ENCODE measurements around the gene EPHA6.
"Not testable (repeated sequence)": the region's sequence is repeated elsewhere in the genome, so short reads cannot be mapped to it uniquely, and the experiment has no call there.

Gene EPHA6

GRCh38 chr3:96966181-96966929 is 152.0 kb downstream of the EPHA6 start:
- H3K4me1 ChIP-seq (ENCODE audit: control insufficient read depth in 2 of 2, insufficient read depth in 2 of 2, low read length in 2 of 2): no peaks in the 10 kb centered on the region
- no peaks in the 10 kb centered on the region for H3K9me3 ChIP-seq (ENCODE audit: control insufficient read depth in 2 of 2, low read length in 2 of 2)
- H3K27me3 ChIP-seq (ENCODE audit: control insufficient read depth in 2 of 2, insufficient read depth in 2 of 2, low read length in 2 of 2): no peaks in the 10 kb centered on the region
- H3K4me3 ChIP-seq (ENCODE audit: low read length in 2 of 2): no peak overlapping the region
- no peak overlapping the region for H3K9ac ChIP-seq (ENCODE audit: low read depth in 1 of 2, low read length in 2 of 2)
- no peaks in the 10 kb centered on the region for H3K36me3 ChIP-seq (ENCODE audit: control insufficient read depth in 2 of 2, insufficient read depth in 2 of 2, low read length in 2 of 2)
- no peak overlapping the region for H3K27ac ChIP-seq (ENCODE audit: low read depth in 2 of 2, low read length in 2 of 2)

DNA sequence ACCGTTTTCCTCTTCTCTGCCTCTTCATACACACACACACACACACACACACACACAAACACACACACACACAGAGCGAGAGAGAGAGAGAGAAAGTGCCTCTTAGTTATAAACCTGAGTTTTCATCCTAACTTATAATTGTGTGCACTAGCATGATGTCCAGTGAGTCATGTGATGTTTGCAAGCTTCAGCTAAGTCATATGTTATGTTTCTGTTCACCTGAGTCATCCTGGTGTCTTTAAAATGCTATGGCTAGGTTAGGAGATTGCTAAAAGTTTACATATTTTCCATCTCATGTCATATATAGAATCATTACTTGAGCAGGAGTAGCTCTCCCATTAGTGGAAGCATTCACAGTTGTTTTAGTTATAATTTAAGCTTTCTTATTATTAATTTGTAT is 155.8 kb downstream of the EPHA6 start:
- Histone ChIP-seq H3K4me1 (ENCODE audit: control insufficient read depth in 2 of 2, insufficient read depth in 2 of 2, low read length in 2 of 2) (no peaks in the 10 kb centered on the region), H3K4me3 (ENCODE audit: low read length in 2 of 2) (no peak overlapping the region), H3K9me3 (ENCODE audit: control insufficient read depth in 2 of 2, low read length in 2 of 2) (no peaks in the 10 kb centered on the region), H3K27me3 (ENCODE audit: control insufficient read depth in 2 of 2, insufficient read depth in 2 of 2, low read length in 2 of 2) (no peaks in the 10 kb centered on the region), H3K9ac (ENCODE audit: low read depth in 1 of 2, low read length in 2 of 2) (no peak overlapping the region), H3K36me3 (ENCODE audit: control insufficient read depth in 2 of 2, insufficient read depth in 2 of 2, low read length in 2 of 2) (no peaks in the 10 kb centered on the region), H3K27ac (ENCODE audit: low read depth in 2 of 2, low read length in 2 of 2) (no peak overlapping the region)

DNA sequence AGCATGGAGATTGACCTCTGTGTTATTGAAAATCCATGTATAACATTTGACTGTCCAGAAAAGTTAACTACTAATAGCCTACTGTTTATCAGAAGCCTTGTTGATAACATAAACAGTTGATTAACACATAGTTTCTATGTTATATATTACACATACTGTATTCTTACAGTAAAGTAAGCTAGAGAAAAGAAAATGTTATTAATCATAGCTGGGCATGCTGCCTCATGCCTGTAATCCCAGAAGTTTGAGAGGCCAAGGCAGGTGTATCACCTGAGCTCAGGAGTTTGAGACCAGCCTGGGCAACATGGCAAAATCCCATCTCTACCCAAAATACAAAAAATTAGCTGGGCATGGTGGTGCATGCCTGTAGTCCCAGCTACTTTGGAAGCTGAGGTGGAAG is 163.3 kb downstream of the EPHA6 start:
- Histone ChIP-seq H3K36me3 (ENCODE audit: control insufficient read depth in 2 of 2, insufficient read depth in 2 of 2, low read length in 2 of 2) (no peaks in the 10 kb centered on the region), H3K27me3 (ENCODE audit: control insufficient read depth in 2 of 2, insufficient read depth in 2 of 2, low read length in 2 of 2) (no peaks in the 10 kb centered on the region), H3K4me3 (ENCODE audit: low read length in 2 of 2) (no peak overlapping the region), H3K27ac (ENCODE audit: low read depth in 2 of 2, low read length in 2 of 2) (no peak overlapping the region), H3K9me3 (ENCODE audit: control insufficient read depth in 2 of 2, low read length in 2 of 2) (no peaks in the 10 kb centered on the region), H3K9ac (ENCODE audit: low read depth in 1 of 2, low read length in 2 of 2) (no peak overlapping the region), H3K4me1 (ENCODE audit: control insufficient read depth in 2 of 2, insufficient read depth in 2 of 2, low read length in 2 of 2) (no peaks in the 10 kb centered on the region)

- not testable (repeated sequence) for H3K27me3 ChIP-seq (ENCODE audit: control insufficient read depth in 2 of 2, insufficient read depth in 2 of 2, low read length in 2 of 2); H3K9me3 ChIP-seq (ENCODE audit: control insufficient read depth in 2 of 2, low read length in 2 of 2); H3K36me3 ChIP-seq (ENCODE audit: control insufficient read depth in 2 of 2, insufficient read depth in 2 of 2, low read length in 2 of 2); H3K27ac ChIP-seq (ENCODE audit: low read depth in 2 of 2, low read length in 2 of 2); H3K4me3 ChIP-seq (ENCODE audit: low read length in 2 of 2); H3K9ac ChIP-seq (ENCODE audit: low read depth in 1 of 2, low read length in 2 of 2); H3K4me1 ChIP-seq (ENCODE audit: control insufficient read depth in 2 of 2, insufficient read depth in 2 of 2, low read length in 2 of 2)
Observed at GRCh38 chr3:96983716-96984115, 169.3 kb downstream of the EPHA6 start.

DNA sequence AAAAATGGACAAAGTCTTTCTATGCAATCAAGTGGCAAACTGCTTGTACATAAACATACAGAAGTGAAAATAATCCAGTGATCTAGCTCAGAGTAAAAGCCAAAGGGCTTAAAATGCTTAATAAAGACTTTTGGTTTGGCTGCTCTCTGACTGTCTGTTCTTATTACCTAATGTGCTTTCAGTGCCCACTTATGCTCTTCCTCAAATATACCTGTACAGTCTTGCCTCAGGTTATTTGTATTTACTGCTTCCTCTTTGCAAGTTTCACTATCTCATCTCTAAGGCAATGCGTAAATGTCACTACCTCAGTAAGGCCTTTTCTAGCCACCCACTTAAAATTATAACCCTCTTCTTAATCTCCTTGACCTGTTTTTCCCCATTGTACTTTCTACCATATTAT is 171.8 kb downstream of the EPHA6 start:
- H3K36me3 ChIP-seq (ENCODE audit: control insufficient read depth in 2 of 2, insufficient read depth in 2 of 2, low read length in 2 of 2): no peaks in the 10 kb centered on the region
- no peaks in the 10 kb centered on the region for H3K4me1 ChIP-seq (ENCODE audit: control insufficient read depth in 2 of 2, insufficient read depth in 2 of 2, low read length in 2 of 2)
- H3K9ac ChIP-seq (ENCODE audit: low read depth in 1 of 2, low read length in 2 of 2): no peak overlapping the region
- H3K27ac ChIP-seq (ENCODE audit: low read depth in 2 of 2, low read length in 2 of 2): no peak overlapping the region
- no peaks in the 10 kb centered on the region for H3K27me3 ChIP-seq (ENCODE audit: control insufficient read depth in 2 of 2, insufficient read depth in 2 of 2, low read length in 2 of 2)
- H3K4me3 ChIP-seq (ENCODE audit: low read length in 2 of 2): no peak overlapping the region
- H3K9me3 ChIP-seq (ENCODE audit: control insufficient read depth in 2 of 2, low read length in 2 of 2): no peaks in the 10 kb centered on the region

DNA sequence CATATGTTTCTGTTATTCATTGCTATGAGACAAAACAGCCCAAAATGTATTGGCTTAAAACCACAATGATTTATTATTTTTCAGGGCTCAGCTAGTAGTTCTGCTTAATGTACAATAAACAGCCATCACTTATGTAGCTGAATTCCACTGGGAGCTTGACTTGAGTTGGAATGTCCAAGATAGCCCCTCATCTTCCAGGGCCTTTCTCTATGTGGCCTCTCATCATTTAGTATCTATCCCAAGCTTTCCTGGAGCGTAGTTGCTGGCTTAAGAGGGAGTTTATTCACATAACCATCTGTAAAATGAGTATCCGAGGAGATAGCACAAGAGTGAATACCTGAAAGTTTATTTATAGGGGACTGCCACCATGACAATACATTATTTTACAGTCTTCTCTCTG is 176.8 kb downstream of the EPHA6 start:
- no peak overlapping the region for H3K4me3 ChIP-seq (ENCODE audit: low read length in 2 of 2)
- H3K27me3 ChIP-seq (ENCODE audit: control insufficient read depth in 2 of 2, insufficient read depth in 2 of 2, low read length in 2 of 2): no peaks in the 10 kb centered on the region
- no peak overlapping the region for H3K27ac ChIP-seq (ENCODE audit: low read depth in 2 of 2, low read length in 2 of 2)

GRCh38 chr3:96991800-96992365 is 177.5 kb downstream of the EPHA6 start:
- H3K9me3 ChIP-seq (ENCODE audit: control insufficient read depth in 2 of 2, low read length in 2 of 2): no peaks in the 10 kb centered on the region

More for the DNA sequence above, 176.8 kb downstream of the EPHA6 start:
- no peaks in the 10 kb centered on the region for H3K9me3 ChIP-seq (ENCODE audit: control insufficient read depth in 2 of 2, low read length in 2 of 2)
- no peaks in the 10 kb centered on the region for H3K36me3 ChIP-seq (ENCODE audit: control insufficient read depth in 2 of 2, insufficient read depth in 2 of 2, low read length in 2 of 2)
- no peak overlapping the region for H3K9ac ChIP-seq (ENCODE audit: low read depth in 1 of 2, low read length in 2 of 2)
- H3K4me1 ChIP-seq (ENCODE audit: control insufficient read depth in 2 of 2, insufficient read depth in 2 of 2, low read length in 2 of 2): no peaks in the 10 kb centered on the region

GRCh38 chr3:96994988-96995387 is 180.6 kb downstream of the EPHA6 start:
- Histone ChIP-seq H3K9ac (ENCODE audit: low read depth in 1 of 2, low read length in 2 of 2) (no peak overlapping the region), H3K36me3 (ENCODE audit: control insufficient read depth in 2 of 2, insufficient read depth in 2 of 2, low read length in 2 of 2) (no peaks in the 10 kb centered on the region), H3K9me3 (ENCODE audit: control insufficient read depth in 2 of 2, low read length in 2 of 2) (no peaks in the 10 kb centered on the region), H3K27me3 (ENCODE audit: control insufficient read depth in 2 of 2, insufficient read depth in 2 of 2, low read length in 2 of 2) (no peaks in the 10 kb centered on the region), H3K4me3 (ENCODE audit: low read length in 2 of 2) (no peak overlapping the region), H3K27ac (ENCODE audit: low read depth in 2 of 2, low read length in 2 of 2) (no peak overlapping the region), H3K4me1 (ENCODE audit: control insufficient read depth in 2 of 2, insufficient read depth in 2 of 2, low read length in 2 of 2) (no peaks in the 10 kb centered on the region)

More at GRCh38 chr3:96991800-96992365, 177.5 kb downstream of the EPHA6 start:
- H3K4me1 ChIP-seq (ENCODE audit: control insufficient read depth in 2 of 2, insufficient read depth in 2 of 2, low read length in 2 of 2): no peaks in the 10 kb centered on the region
- no peaks in the 10 kb centered on the region for H3K27me3 ChIP-seq (ENCODE audit: control insufficient read depth in 2 of 2, insufficient read depth in 2 of 2, low read length in 2 of 2)
- H3K9ac ChIP-seq (ENCODE audit: low read depth in 1 of 2, low read length in 2 of 2): no peak overlapping the region
- H3K36me3 ChIP-seq (ENCODE audit: control insufficient read depth in 2 of 2, insufficient read depth in 2 of 2, low read length in 2 of 2): no peaks in the 10 kb centered on the region
- H3K27ac ChIP-seq (ENCODE audit: low read depth in 2 of 2, low read length in 2 of 2): no peak overlapping the region
- H3K4me3 ChIP-seq (ENCODE audit: low read length in 2 of 2): no peak overlapping the region

GRCh38 chr3:96996009-96996408 is 181.6 kb downstream of the EPHA6 start:
- Histone ChIP-seq H3K9ac (ENCODE audit: low read depth in 1 of 2, low read length in 2 of 2) (no peak overlapping the region), H3K4me1 (ENCODE audit: control insufficient read depth in 2 of 2, insufficient read depth in 2 of 2, low read length in 2 of 2) (no peaks in the 10 kb centered on the region), H3K27ac (ENCODE audit: low read depth in 2 of 2, low read length in 2 of 2) (no peak overlapping the region), H3K9me3 (ENCODE audit: control insufficient read depth in 2 of 2, low read length in 2 of 2) (no peaks in the 10 kb centered on the region), H3K27me3 (ENCODE audit: control insufficient read depth in 2 of 2, insufficient read depth in 2 of 2, low read length in 2 of 2) (no peaks in the 10 kb centered on the region), H3K36me3 (ENCODE audit: control insufficient read depth in 2 of 2, insufficient read depth in 2 of 2, low read length in 2 of 2) (no peaks in the 10 kb centered on the region), H3K4me3 (ENCODE audit: low read length in 2 of 2) (no peak overlapping the region)

- Histone ChIP-seq H3K27ac (ENCODE audit: low read depth in 2 of 2, low read length in 2 of 2) (no peak overlapping the region), H3K4me1 (ENCODE audit: control insufficient read depth in 2 of 2, insufficient read depth in 2 of 2, low read length in 2 of 2) (no peaks in the 10 kb centered on the region), H3K27me3 (ENCODE audit: control insufficient read depth in 2 of 2, insufficient read depth in 2 of 2, low read length in 2 of 2) (no peaks in the 10 kb centered on the region), H3K4me3 (ENCODE audit: low read length in 2 of 2) (no peak overlapping the region), H3K36me3 (ENCODE audit: control insufficient read depth in 2 of 2, insufficient read depth in 2 of 2, low read length in 2 of 2) (no peaks in the 10 kb centered on the region), H3K9ac (ENCODE audit: low read depth in 1 of 2, low read length in 2 of 2) (no peak overlapping the region), H3K9me3 (ENCODE audit: control insufficient read depth in 2 of 2, low read length in 2 of 2) (no peaks in the 10 kb centered on the region)
Observed at GRCh38 chr3:97001611-97002010, 187.2 kb downstream of the EPHA6 start.
